ENCODE measurements around the gene ATP8B1. TPM values are rescaled to one million over a fixed set of nuclear protein-coding genes. Genes with fewer than 3 reads are reported as not detected.
"Not testable (repeated sequence)": the region's sequence is repeated elsewhere in the genome, so short reads cannot be mapped to it uniquely, and the experiment has no call there.

Gene ATP8B1
- total RNA-seq = 10 to 100 TPM in 1 of 2 donors, 1 to 10 TPM in 1; 6.0 to 13.0 TPM

- DNase-seq (ENCODE audit: low spot score) = peak; percentile 77
- peak within 1 kb of the TSS; percentile 78 to 82 for H3K4me3 ChIP-seq
- no peaks in the 10 kb centered on the region for H3K27me3 ChIP-seq
- no peak for TF ChIP-seq CTCF (IDR thresholded peaks at IDR 0.05)
- no peaks in the 10 kb centered on the region for H3K36me3 ChIP-seq
- peaks cover 0 to 44% of the 10 kb centered on the region in 2 donors for H3K4me1 ChIP-seq
- H3K9me3 ChIP-seq = no peaks in the 10 kb centered on the region
- peak within 1 kb of the TSS; percentile 90 to 92 for H3K27ac ChIP-seq
Observed at GRCh38 chr18:57803103-57803969, at the start of gene ATP8B1. TSS of gene ATP8B1 (minus strand) at chr18:57803315. CDS start at chr18:57731807, 71,508 bp downstream.

- Histone ChIP-seq H3K27me3 (no peaks in the 10 kb centered on the region), H3K4me3 (no peak overlapping the region), H3K36me3 (no peaks in the 10 kb centered on the region), H3K27ac (no peak overlapping the region), H3K4me1 (peaks cover 0 to 13% of the 10 kb centered on the region in 2 donors), H3K9me3 (no peaks in the 10 kb centered on the region)
- no peak for DNase-seq (ENCODE audit: low spot score)
- TF ChIP-seq CTCF (IDR thresholded peaks at IDR 0.05) = no peak
Observed at GRCh38 chr18:57850063-57850462, 46.9 kb upstream of the ATP8B1 start.

DNA sequence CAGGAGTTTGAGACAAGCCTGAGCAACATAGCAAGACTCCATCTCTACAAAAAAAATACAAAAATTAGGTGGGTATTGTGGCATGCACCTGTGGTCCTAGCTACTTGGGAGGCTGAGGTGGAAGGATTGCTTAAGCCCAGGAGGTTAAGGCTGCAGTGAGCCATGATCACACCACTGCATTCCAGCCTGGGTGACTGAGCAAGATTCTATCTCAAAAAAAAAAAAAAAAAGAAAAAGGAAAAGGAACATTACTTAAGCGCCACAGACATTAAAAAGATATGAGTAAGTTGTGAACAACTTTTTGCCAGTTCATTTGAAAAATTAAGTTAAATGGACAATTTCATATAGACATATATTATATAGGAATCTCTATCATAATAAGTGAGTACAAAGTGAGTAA lies 45.3 kb upstream of the ATP8B1 start:
- H3K36me3 ChIP-seq; H3K4me3 ChIP-seq; H3K9me3 ChIP-seq; H3K27ac ChIP-seq; H3K27me3 ChIP-seq; DNase-seq (ENCODE audit: low spot score): not testable (repeated sequence)
- peaks cover 0 to 13% of the 10 kb centered on the region in 2 donors for H3K4me1 ChIP-seq

GRCh38 chr18:57847431-57847830 lies 44.3 kb upstream of the ATP8B1 start:
- H3K4me1 ChIP-seq = peaks cover 0 to 13% of the 10 kb centered on the region in 2 donors
- H3K36me3 ChIP-seq; H3K9me3 ChIP-seq; H3K27ac ChIP-seq; DNase-seq (ENCODE audit: low spot score); H3K27me3 ChIP-seq; H3K4me3 ChIP-seq: not testable (repeated sequence)

- Histone ChIP-seq H3K27ac (peak overlapping the region in 1 of 2 donors; percentile 54), H3K4me1 (peaks cover 0 to 13% of the 10 kb centered on the region in 2 donors), H3K4me3 (no peak overlapping the region), H3K9me3 (no peaks in the 10 kb centered on the region), H3K36me3 (no peaks in the 10 kb centered on the region), H3K27me3 (no peaks in the 10 kb centered on the region)
- no peak for TF ChIP-seq CTCF (IDR thresholded peaks at IDR 0.05)
- no peak for DNase-seq (ENCODE audit: low spot score)
Observed at GRCh38 chr18:57846258-57846657, 43.1 kb upstream of the ATP8B1 start.

- TF ChIP-seq CTCF (IDR thresholded peaks at IDR 0.05) = no peak
- Histone ChIP-seq H3K9me3 (no peaks in the 10 kb centered on the region), H3K27ac (peak overlapping the region in 1 of 2 donors; percentile 54), H3K4me3 (no peak overlapping the region), H3K27me3 (no peaks in the 10 kb centered on the region), H3K4me1 (peaks cover 0 to 13% of the 10 kb centered on the region in 2 donors), H3K36me3 (no peaks in the 10 kb centered on the region)
- no peak for DNase-seq (ENCODE audit: low spot score)
Observed at GRCh38 chr18:57845605-57846074, 42.5 kb upstream of the ATP8B1 start.
